Midbrain (tissue), 1 donor: Measurements from ENCODE around the gene DBI.
"Not testable (repeated sequence)": the region's sequence is repeated elsewhere in the genome, so short reads cannot be mapped to it uniquely, and the experiment has no call there.

ENCODE experiments used
- DNase-seq: peaks from one replicate; lab custom pipeline; 2025; lab: John Stamatoyannopoulos, UW

DBI gene

DNA sequence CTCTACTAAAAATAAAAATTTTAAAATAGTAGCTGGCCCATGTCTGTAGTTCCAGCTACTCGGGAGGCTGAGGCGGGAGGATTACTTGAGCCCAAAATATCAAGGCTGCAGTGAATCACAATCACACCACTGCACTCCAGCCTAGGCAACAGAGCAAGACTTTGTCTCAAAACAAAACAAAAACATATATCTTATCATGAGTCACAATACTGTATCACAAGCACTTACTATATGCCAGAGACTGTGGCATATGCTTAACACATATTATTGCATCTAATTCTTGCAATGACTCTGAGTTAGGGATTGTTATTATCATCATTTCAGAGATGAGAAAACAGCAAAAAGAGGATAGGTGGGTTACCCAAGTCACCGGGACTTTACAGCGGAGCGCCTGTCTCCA, 35.3 kb downstream of the DBI start:
- DNase-seq = no peak

DNA sequence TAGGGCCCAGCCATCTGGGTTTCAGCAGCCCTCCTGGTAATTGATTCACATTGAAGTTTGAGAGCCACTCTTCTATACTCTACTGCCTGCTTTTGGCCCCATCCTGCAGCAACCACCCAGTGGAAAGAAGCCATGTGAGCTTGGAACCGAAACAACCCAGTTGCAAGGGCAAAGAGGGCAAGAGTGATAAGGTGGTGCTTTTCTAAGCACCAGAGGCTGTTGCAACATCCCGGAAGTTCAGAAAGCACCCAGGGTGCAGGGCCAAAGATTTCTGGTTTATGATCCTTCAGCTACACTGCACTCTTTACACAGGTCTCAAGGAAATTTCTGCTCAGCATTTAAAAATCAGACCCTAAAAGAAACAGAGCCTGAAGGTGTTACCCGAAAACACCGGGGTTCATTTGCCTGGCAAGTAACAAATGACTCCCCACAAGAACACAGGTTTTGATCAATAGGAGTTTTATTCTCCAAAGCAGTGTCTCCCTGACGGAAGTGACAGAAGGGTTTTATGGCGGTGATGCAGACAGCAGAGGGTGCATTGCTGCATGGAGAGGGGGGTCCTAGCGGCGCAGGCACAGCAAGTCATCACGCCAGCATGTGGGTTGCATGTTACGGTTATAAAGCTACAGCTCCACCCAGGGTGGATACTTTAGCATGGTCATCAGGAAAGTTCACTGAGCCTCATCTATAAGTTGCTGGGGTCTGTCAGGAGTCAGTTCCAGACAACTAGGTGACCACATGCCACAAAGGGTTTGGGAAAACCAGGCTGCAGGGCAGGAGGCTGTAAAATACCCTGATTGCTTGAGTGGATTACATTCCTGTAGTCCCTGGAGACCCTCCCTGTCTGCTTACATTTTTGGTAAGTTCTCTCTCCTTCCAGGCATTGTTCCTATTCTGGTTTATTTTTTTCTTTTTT, 36.1 kb downstream of the DBI start:
- no peak for DNase-seq

- not testable (repeated sequence) for DNase-seq
Observed at GRCh38 chr2:119403618-119404017, 36.8 kb downstream of the DBI start.

DNA sequence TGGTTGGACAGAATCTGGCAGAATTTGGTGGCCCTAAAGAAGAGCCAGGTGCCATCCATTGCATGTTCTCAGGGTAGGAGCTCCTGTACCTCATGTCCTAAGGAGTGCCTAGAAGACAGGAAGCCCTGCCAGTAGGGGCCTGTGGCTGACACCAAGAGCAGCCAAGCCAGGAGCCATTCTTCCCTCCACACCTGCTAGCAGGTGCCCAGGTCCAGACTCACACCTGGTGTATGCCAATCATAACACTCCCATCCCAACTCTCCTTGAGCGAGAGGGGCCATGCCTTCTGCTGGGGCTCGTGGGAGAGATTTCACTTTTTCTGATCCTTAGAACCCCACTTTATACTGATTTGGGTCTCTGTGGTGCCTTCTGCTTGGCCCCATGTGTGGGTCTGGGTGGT, 38.4 kb downstream of the DBI start:
- DNase-seq = no peak

DNA sequence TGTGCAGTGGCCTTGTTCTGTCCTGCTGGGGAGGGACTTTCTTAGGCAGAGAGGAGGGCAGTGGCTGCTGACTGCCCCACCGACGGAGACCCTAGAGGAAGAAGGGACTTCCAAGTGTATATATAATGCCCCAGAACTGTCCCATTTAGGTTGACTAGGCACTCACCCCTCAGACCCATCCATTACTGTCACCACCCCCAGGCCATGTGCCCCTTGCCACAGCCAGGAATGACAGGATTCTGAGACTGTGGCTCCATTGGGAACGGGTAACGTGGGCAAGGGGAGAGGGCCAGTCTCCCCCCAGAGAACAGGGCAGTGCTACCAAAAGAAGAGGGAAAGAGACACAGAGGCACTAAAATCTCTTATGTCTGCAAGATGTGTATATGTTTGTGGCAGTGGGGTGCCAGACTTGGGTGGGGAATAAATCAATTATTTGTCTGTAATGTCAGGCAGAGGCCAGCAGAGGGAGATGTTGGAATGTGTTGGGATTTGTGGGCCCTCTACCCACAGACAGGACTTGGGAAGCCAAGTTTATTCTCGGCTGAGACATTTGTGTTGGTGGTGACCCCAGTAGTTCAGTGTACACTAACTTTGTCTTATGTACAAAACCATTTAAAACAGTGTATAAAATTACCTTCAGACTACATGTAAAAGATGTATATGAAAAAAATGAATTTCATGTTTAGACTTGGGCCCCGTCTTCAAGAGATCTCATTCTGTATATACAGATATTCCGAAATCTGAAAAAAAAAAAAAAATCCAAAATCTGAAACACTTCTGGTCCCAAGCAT, 40.8 kb downstream of the DBI start:
- DNase-seq = peak; percentile 68

- DNase-seq = no peak
Observed at GRCh38 chr2:119408221-119408619, 41.4 kb downstream of the DBI start.

DNA sequence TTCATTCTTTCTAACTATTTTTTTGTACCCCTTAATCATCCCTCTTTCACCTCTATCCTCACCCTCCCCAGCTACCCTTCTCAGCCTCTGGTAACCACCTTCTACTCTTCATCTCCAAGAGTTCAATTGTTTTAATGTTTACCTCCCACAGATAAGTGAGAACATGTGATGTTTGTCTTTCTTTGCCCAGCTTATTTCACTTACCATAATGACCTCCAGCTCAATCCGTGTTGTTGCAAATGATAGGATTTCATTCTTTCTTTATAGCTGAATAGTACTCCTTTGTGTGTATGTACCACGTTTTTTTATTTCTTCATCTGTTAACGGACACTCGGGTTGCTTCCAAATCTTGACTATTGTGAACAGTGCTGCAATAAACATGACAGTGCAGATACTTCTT, 42.7 kb downstream of the DBI start:
- no peak for DNase-seq

DNA sequence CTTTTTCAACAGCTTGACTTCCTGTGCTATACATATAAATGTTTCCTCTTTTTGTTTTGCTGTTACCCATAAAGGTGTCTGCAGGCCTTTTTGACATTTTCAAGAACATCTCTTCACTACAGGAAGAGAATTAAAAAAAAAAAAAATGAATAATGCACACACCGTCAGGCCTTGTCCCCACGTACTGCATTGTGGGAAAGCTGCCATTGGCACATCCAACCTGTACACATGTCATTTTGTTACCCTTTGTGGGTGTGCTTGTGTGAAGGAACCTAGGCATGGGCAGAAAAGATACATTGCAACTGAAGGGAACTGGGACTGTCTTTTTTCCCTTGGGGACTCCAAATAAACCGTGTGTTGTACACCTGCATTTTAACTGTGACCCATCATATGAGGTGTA, 48.1 kb downstream of the DBI start:
- no peak for DNase-seq

DNA sequence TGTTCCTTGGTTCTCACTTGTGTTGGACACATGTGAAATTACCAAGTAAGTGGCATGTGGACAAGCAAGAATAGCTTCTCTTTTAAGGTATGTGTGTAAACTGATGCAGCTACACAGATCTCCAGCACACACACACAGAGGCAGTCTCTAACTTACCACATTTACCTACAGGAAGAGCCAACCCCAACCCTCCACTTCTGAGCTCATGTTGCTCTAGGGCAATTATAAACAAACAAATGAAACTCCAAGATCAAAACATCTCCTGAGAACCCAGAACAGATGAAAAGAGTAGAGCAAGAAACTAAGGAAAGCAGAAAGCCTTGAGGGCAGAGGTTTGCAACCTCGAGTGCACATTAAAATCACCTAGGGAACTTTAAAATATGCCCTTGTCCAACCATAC, 48.9 kb downstream of the DBI start:
- no peak for DNase-seq

DNA sequence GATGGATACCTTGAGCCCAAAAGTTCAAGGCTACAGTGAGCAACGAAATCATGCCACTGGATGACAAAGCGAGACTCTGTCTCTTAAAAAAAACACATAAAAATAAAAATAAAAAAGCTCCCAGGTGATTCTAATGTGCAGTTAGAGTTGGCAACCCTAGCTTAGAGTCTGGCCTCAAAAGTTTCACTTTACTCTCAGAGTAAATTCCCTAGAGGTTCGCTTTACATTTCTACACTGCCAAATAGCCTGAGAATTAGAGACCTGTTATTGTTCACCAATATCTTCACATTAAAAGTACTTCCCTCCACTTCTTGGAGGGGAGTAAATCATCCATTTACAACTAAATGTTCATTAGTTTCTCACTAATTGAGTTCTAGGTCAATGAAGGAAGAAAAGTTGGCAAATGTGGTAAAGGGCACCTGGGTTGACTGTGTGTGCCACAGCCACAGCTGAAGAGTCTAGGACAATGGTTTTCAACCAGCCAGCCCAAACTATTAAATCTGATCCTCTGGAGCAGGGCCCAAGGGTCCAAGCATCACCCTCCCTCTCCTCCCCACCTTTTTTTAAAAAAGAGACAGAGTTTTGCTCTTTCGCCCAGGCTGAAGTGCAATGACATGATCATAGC, 49.6 kb downstream of the DBI start:
- DNase-seq = no peak

- DNase-seq = no peak
Observed at GRCh38 chr2:119417908-119418307, 51.1 kb downstream of the DBI start.

DNA sequence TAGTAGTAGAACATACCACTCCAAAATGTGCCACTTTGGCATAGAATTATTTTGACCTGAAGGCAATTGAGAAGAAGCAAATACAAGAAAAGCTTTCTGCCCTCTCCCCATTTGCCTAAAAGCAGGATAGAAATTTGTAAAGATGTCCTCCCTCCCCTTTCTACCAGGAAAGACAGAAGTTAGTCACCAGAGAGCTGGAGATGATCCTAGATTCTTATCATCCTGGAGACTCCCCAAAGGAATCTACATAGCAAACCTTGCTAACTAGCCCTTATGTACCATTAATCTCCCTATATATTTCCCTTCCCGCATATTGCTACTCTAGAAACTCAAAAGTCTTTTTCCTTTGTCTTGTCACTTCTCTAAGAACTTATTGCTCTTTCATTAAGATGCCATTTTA, 52.3 kb downstream of the DBI start:
- DNase-seq = no peak

GRCh38 chr2:119419803-119420508, 53.2 kb downstream of the DBI start:
- DNase-seq = no peak

GRCh38 chr2:119421304-119421703, 54.5 kb downstream of the DBI start:
- DNase-seq = no peak

DNA sequence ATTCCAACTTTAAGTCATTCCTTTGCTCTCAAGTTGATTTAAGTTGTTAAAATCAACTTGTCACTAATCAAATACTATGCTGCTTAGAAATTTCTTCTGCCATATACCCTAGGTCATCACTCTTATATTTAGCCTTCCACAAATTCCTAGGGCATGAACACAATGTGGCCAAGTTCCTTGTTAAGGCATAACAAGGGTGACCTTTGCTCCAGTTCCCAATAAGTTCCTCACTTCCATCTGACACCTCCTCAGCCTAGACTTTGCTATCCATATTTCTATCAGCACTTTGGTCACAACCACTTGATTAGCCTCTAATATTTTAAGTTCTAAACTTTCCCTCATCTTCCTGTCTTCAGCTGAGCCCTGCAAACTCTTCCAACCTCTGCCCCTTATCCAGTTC, 55.0 kb downstream of the DBI start:
- no peak for DNase-seq
